Measurements from ENCODE around the gene SPATA6. TPM values are rescaled to one million over a fixed set of nuclear protein-coding genes. Genes with fewer than 3 reads are reported as not detected.
A peak's percentile ranks its signal among the peaks of the same experiment; 100 is the strongest.
"Not testable (repeated sequence)": the region's sequence is repeated elsewhere in the genome, so short reads cannot be mapped to it uniquely, and the experiment has no call there.

The SPATA6 gene
- total and polyA plus RNA-seq, 2 experiments from 2014 or later = 10.6 to 13.3 TPM

GRCh38 chr1:48480023-48480422, 8.0 kb upstream of the SPATA6 start:
- not testable (repeated sequence) for H3K4me3 ChIP-seq; ATAC-seq; H3K36me3 ChIP-seq (ENCODE audit: insufficient read depth); DNase-seq (ENCODE audit: low spot score); H3K79me2 ChIP-seq (replicated peaks; ENCODE audit: insufficient read depth); H3K27ac Mint-ChIP-seq; H3F3A ChIP-seq (replicated peaks; ENCODE audit: low read depth); H4K20me1 ChIP-seq (replicated peaks; ENCODE audit: insufficient read depth); H3K4me1 ChIP-seq (ENCODE audit: insufficient read depth); H3K9me2 ChIP-seq (ENCODE audit: insufficient read depth); H3K27me3 Mint-ChIP-seq (ENCODE audit: insufficient read depth, low read depth, poor library complexity); H3K27ac ChIP-seq (ENCODE audit: low read depth); H3K4me1 Mint-ChIP-seq; H3K4me3 Mint-ChIP-seq; H3K27me3 ChIP-seq (ENCODE audit: insufficient read depth); H2AFZ ChIP-seq; H3K4me2 ChIP-seq
- peaks cover 14% of the 10 kb centered on the region; the same call in 2 of the 3 replicates for H3K36me3 Mint-ChIP-seq (ENCODE audit: low read depth)
- peaks cover 35% of the 10 kb centered on the region for H3K9me3 Mint-ChIP-seq

DNA sequence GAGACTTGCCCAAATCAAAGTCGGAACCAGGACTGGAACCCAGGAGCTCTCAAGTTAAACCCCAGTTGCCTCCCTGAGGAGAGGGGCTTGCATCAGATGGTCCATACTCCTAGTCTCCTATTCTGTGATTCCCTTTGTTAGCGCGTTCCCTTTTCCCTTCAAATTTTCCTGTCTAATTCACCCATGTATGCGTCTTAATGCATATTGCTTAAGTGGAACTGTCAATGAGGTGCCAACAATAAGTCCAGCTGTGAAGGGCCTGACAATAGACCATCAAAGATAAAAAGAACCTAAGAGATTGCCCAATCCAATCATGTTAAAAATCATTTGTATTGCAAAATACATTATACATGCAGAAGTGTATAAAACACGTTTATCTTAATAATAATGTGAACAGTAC, 634 bp upstream of the SPATA6 start:
- Histone ChIP-seq H3K79me2 (replicated peaks; ENCODE audit: insufficient read depth) (peaks cover 7% of the 10 kb centered on the region; the same call in 1 of the 2 replicates), H2AFZ (peak overlapping the region; percentile 88; the same call in 1 of the 2 replicates), H3K4me2 (peak overlapping the region; percentile 72), H3F3A (replicated peaks; ENCODE audit: low read depth) (peaks cover 12% of the 10 kb centered on the region), H3K27ac (ENCODE audit: low read depth) (no peak overlapping the region), H4K20me1 (replicated peaks; ENCODE audit: insufficient read depth) (no peaks in the 10 kb centered on the region), H3K36me3 (ENCODE audit: insufficient read depth) (no peaks in the 10 kb centered on the region), H3K9me2 (ENCODE audit: insufficient read depth) (peaks cover 5% of the 10 kb centered on the region; the same call in 1 of the 2 replicates), H3K4me1 (ENCODE audit: insufficient read depth) (peaks cover 17% of the 10 kb centered on the region), H3K4me3 (peak overlapping the region; percentile 94), H3K27me3 (ENCODE audit: insufficient read depth) (no peaks in the 10 kb centered on the region)
- H3K27ac Mint-ChIP-seq = peak overlapping the region; percentile 93
- peaks cover 26% of the 10 kb centered on the region for H3K4me1 Mint-ChIP-seq
- H3K36me3 Mint-ChIP-seq (ENCODE audit: low read depth) = peaks cover 14% of the 10 kb centered on the region
- ATAC-seq (no peak), DNase-seq (ENCODE audit: low spot score) (no peak)
- peaks cover 23% of the 10 kb centered on the region for H3K9me3 Mint-ChIP-seq
- peaks cover 7% of the 10 kb centered on the region for H3K27me3 Mint-ChIP-seq (ENCODE audit: insufficient read depth, low read depth, poor library complexity)
- TF ChIP-seq POLR2AphosphoS5 (IDR thresholded peaks at IDR 0.05; ENCODE audit: low read depth) (no peak), JUNB (IDR thresholded peaks at IDR 0.05; ENCODE audit: unreplicated experiment) (no peak)
- peak overlapping the region; percentile 88 for H3K4me3 Mint-ChIP-seq

GRCh38 chr1:48470950-48471690, 884 bp downstream of the SPATA6 start:
- H3K27ac Mint-ChIP-seq = peak overlapping the region; percentile 89
- Histone ChIP-seq H3K36me3 (ENCODE audit: insufficient read depth) (no peaks in the 10 kb centered on the region), H2AFZ (peak overlapping the region; percentile 98), H3K79me2 (replicated peaks; ENCODE audit: insufficient read depth) (peaks cover 18% of the 10 kb centered on the region), H3K27ac (ENCODE audit: low read depth) (peak overlapping the region; percentile 97), H3F3A (replicated peaks; ENCODE audit: low read depth) (peaks cover 12% of the 10 kb centered on the region), H3K27me3 (ENCODE audit: insufficient read depth) (no peaks in the 10 kb centered on the region), H3K4me1 (ENCODE audit: insufficient read depth) (peaks cover 21% of the 10 kb centered on the region), H3K4me3 (peak overlapping the region; percentile 94), H3K9me2 (ENCODE audit: insufficient read depth) (no peaks in the 10 kb centered on the region), H3K4me2 (peak overlapping the region; percentile 97), H4K20me1 (replicated peaks; ENCODE audit: insufficient read depth) (no peaks in the 10 kb centered on the region)
- TF ChIP-seq STAT1 (IDR thresholded peaks at IDR 0.05; ENCODE audit: unreplicated experiment) = no peak
- no peak for TF ChIP-seq ZNF114 (CRISPR knock-in tag; IDR thresholded peaks at IDR 0.05)
- TF ChIP-seq EZH2 (IDR thresholded peaks at IDR 0.05; ENCODE audit: low read depth, unreplicated experiment) = no peak
- TF ChIP-seq, protein P1, sequence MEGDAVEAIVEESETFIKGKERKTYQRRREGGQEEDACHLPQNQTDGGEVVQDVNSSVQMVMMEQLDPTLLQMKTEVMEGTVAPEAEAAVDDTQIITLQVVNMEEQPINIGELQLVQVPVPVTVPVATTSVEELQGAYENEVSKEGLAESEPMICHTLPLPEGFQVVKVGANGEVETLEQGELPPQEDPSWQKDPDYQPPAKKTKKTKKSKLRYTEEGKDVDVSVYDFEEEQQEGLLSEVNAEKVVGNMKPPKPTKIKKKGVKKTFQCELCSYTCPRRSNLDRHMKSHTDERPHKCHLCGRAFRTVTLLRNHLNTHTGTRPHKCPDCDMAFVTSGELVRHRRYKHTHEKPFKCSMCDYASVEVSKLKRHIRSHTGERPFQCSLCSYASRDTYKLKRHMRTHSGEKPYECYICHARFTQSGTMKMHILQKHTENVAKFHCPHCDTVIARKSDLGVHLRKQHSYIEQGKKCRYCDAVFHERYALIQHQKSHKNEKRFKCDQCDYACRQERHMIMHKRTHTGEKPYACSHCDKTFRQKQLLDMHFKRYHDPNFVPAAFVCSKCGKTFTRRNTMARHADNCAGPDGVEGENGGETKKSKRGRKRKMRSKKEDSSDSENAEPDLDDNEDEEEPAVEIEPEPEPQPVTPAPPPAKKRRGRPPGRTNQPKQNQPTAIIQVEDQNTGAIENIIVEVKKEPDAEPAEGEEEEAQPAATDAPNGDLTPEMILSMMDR (conservative IDR thresholded peaks at IDR 0.05; ENCODE audit: low read depth in 2 of 2) = no peak
- TF ChIP-seq, protein P2, sequence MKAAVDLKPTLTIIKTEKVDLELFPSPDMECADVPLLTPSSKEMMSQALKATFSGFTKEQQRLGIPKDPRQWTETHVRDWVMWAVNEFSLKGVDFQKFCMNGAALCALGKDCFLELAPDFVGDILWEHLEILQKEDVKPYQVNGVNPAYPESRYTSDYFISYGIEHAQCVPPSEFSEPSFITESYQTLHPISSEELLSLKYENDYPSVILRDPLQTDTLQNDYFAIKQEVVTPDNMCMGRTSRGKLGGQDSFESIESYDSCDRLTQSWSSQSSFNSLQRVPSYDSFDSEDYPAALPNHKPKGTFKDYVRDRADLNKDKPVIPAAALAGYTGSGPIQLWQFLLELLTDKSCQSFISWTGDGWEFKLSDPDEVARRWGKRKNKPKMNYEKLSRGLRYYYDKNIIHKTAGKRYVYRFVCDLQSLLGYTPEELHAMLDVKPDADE (IDR thresholded peaks at IDR 0.05) = no peak
- no peak for TF ChIP-seq EZH2phosphoT487 (IDR thresholded peaks at IDR 0.05; ENCODE audit: unreplicated experiment)
- TF ChIP-seq ZNF331 (CRISPR knock-in tag; IDR thresholded peaks at IDR 0.05; ENCODE audit: low read depth) = no peak
- no peak for TF ChIP-seq POLR2AphosphoS5 (IDR thresholded peaks at IDR 0.05; ENCODE audit: low read depth)
- no peak for TF ChIP-seq JUNB (IDR thresholded peaks at IDR 0.05; ENCODE audit: unreplicated experiment)
- peaks cover 16% of the 10 kb centered on the region for H3K9me3 Mint-ChIP-seq
- H3K4me3 Mint-ChIP-seq = peak overlapping the region; percentile 88
- peaks cover 29% of the 10 kb centered on the region for H3K4me1 Mint-ChIP-seq
- peak; percentile 1; the same call in 2 of the 3 replicates for ATAC-seq
- H3K27me3 Mint-ChIP-seq (ENCODE audit: insufficient read depth, low read depth, poor library complexity) = peaks cover 7% of the 10 kb centered on the region
- peak; percentile 47 for DNase-seq (ENCODE audit: low spot score)
- peaks cover 10% of the 10 kb centered on the region for H3K36me3 Mint-ChIP-seq (ENCODE audit: low read depth)
